DMS153 treated with DMSO at 0.1 percent for 48 hours (cell line): ENCODE measurements around the gene PREX1.
"Not testable (repeated sequence)": the region's sequence is repeated elsewhere in the genome, so short reads cannot be mapped to it uniquely, and the experiment has no call there.

Source experiments
- DNase-seq: peaks from one replicate; lab custom pipeline; 2025; ENCODE audit not compliant: unreplicated experiment; lab: John Stamatoyannopoulos, UW

PREX1 gene

DNA sequence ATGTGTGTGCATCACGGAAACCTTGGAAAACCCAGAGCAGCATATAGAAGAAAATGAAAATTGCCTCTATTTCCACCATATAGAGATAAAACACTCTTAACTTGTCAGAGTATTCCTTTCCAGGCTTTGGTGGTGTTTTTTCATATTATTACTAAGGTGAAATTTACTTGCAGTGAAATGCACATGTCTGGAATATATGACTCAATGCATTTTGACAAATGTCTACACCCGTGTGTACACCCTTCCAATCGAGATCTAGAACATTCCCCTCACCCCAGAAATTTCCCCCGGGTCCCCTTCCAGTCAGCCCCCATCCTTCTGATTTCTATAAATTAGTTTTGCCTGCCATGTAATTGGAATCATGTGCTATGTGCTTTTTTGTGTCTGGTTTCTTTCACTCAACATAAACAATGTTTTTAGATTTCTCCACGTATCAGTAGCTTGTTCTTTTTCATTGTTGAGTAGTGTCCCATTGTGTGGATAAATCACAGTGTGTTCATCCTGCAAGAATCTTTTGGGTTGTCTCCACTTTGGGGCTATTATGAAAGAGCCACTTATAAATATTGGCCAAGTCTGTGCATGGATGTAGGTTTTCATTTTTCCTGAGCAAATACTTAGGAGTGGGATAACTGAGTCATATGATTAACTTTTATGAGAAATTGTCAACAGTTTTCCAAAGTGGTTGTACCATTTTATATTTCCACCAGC lies 19.9 kb upstream of the PREX1 start:
- DNase-seq, result no peak

DNA sequence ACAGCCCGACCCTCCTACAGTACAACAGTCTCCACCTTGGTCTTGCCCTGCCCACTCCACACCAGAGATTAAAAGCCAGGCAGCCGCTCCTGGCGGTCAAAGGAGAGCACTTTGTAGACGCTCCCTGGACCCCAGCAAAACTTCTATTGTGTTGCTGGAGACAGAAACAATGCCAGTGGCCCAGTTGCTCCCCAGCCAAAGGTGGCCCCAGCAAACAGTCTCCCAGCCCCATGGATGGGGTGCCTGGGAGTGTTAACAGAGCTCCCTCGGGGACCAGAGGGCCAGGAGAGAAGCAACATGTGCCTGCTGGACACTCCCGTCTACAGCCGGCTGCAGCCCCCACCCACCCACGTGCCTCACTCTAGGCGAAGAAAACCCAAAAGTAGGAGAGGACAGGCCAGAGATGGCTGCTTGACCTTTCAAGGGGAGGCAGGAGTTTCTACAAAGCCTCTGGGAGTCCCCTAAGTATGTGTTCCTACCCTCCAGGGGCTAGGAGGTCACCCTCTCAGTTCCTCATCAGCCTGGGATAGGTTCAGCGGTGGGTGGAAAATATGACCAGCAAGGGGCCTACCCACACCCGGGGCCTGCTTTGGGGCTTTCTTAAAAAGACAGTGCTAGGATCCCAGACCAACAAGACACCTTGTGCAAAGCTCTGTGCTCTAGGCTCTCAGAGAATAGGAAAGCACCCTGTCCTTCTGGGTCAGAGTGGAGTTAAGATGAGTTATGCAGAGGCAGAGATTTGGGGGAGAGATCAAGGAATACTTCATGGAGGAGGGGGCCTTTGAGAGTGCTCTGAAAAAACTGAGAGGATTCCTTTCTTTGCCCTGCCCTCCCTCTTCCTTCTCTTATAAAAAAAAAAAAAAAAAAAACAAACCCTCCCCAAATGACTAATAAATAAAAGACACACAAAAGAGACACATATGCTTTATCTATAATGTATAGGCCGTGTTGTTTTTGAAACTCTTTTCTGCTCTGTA lies 19.0 kb upstream of the PREX1 start:
- DNase-seq, result no peak

- no peak for DNase-seq
Measured at GRCh38 chr20:48845721-48846306, 18.0 kb upstream of the PREX1 start.

- no peak for DNase-seq
Measured at GRCh38 chr20:48844996-48845395, 17.2 kb upstream of the PREX1 start.

DNA sequence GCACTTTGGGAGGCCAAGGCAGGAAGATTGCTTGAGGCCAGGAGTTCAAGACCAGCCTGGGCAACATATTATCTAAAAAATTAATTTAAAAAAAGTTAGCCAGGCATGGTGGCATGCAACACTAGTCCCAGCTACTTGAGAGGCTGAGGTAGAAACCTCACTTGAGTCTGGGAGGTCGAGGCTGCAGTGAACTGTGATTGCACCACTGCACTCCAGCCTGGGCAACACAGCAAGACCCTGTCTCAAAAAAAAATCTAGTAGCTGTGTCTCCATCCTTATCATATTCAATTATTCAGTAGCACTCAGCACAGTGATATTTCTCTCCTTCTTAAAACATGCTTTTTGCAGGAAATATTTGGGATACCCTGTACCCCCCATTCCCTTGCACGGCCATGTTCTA lies 16.1 kb upstream of the PREX1 start:
- not testable (repeated sequence) for DNase-seq

- DNase-seq, result no peak
Measured at GRCh38 chr20:48843057-48843806, 15.4 kb upstream of the PREX1 start.

- no peak for DNase-seq
Measured at GRCh38 chr20:48841875-48842529, 14.2 kb upstream of the PREX1 start.

DNA sequence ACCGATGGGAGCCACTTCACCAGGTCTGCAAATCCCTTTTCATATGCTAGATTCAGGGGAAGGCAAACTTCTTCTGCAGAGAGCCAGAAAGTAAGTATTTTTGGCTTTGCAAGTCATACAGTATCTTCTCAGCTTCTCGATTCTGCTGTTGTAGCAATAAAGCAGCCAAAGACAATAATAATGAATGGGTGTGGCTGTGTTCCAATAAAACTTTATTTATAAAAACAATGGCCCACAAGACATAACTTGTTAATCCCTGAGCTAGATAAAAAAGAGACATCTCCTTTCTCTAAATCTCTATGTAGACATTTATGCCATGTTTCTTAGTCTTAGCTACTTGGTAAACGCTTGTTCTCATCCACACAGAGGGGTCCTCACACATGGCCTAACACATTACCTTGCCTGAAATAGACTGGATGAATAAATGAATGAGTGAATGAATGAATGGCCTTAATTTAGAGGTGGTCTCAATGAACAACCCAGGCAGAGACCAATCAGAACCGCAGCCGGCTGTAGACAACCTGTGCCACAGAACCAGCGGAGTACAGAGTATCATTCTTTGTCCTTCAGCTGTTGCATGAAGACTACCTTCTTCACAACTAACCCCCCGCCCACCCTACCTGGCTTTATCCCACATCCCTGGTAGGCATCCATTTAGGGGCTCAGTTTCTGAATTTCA lies 13.5 kb upstream of the PREX1 start:
- no peak for DNase-seq

GRCh38 chr20:48839154-48839917 lies 11.5 kb upstream of the PREX1 start:
- no peak for DNase-seq

DNA sequence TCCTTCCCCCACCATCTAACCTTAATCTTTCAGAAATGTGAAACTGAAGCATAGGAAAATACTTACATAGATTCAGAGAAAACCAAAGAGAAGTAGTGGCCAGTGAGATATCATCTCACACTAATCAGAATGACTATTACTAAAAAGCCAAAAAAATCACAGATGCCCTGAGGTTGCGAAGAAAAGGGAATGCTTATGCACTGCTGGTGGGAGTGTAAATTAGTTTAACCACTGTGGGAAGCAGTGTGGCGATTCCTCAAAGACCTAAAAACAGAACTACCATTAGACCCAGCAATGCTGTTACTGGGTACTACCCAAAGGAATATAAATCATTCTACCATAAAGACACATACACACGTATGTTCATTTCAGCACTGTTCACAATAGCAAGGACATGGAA lies 9.2 kb upstream of the PREX1 start:
- no peak for DNase-seq

- DNase-seq, result no peak
Measured at GRCh38 chr20:48835390-48835789, 7.6 kb upstream of the PREX1 start.

DNA sequence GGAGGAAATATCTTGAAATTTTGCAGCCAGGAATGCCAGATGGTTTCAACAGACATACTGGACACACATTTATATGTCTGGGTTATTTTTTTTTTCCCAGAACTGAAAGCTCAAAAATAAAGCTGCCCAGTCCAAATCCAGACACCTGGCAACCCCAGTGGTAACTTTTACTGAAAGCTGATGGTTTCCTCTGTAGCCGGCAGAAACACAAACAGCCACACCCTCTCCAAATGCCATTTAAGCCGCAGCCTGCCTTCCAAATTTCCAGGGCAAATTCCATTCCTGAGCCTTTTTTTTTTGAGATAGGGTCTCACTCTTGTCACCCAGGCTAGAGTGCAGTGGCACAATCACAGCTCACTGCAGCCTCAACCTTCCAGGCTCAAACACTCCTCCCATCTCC lies 6.5 kb upstream of the PREX1 start:
- no peak for DNase-seq

DNA sequence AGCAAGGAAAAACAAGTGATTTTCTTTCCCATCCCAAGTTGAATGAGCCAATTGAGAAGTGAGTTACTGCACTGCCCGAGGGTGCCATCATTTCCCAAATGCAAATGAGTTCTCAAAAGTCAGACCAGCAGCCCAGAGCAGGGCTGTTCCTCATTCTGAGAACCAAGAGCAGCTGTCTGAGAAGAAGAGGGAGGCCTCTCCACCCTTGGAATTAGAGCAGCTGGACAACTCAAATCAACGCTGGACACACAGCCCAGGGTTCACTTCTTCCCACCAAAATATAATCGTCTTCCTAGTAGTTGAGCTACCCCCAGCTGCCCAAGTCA lies 4.6 kb upstream of the PREX1 start:
- DNase-seq, result no peak

- no peak for DNase-seq
Measured at GRCh38 chr20:48831718-48832404, 4.1 kb upstream of the PREX1 start.

DNA sequence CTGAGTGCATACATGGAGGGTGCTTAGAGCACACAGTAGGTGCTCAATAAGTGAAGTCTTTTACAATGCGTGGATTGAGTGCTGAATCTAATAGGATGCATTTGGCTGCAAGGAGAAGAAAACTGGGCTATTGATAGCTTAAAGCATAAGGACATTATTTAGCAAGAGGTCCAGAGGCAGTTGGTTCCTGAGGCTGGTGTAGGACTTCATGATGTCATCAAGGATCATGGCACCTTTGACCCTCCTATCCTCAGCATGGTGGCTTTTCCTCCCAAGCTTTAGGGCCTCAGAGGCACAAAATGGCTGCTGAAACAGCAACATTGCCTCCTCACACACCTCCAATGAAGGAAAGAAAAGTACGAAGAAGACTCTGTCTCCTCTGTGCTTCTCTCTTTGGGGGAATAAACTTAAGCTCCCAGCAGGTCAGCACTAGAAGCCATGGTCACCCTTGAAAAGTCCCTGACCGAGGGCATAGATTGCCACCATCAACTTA lies 3.1 kb upstream of the PREX1 start:
- no peak for DNase-seq

DNA sequence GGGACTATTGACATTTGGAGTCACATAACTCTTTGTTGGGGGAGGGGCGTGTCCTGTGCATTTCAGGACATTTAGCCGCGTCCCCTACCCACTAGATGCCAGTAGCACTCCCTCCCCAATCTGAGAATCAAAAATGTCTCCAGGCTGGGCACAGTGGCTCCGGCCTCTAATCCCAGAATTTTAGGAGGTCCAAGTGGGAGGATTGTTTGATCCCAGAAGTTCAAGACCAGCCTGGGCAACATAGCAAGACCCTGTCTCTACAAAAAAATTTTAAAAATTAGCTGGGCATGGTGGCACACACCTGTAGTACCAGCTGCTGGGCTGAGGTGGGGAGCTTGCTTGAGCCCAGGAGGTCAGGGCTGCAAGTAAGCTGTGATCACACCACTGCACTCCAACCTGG lies 2.1 kb upstream of the PREX1 start:
- DNase-seq, result no peak

- no peak for DNase-seq
Measured at GRCh38 chr20:48828734-48829460, 1.1 kb upstream of the PREX1 start.
